ENCODE data around the gene NEMF.
A peak's percentile ranks its signal among the peaks of the same experiment; 100 is the strongest.
"Not testable (repeated sequence)": the region's sequence is repeated elsewhere in the genome, so short reads cannot be mapped to it uniquely, and the experiment has no call there.

Gene NEMF

DNA sequence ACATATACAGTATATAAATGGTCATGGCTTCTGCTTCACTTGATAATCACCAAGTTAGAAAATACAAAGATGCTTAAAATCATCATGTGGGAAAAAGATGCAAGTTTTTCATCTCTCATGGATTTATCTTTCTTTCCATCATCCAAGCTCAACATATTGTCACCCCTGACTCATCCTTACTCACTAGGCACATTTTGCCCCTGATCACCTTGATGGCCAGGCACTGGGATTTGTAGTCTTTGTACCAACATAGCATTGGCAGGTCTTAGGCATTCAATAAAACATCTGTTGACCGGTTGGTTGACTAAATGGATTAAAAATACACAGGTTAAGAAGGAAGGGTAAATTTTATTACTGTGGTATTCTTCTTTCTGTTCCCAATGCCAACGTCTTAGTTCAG, 56.6 kb downstream of the NEMF start:
- FAIRE-seq = no peak

DNA sequence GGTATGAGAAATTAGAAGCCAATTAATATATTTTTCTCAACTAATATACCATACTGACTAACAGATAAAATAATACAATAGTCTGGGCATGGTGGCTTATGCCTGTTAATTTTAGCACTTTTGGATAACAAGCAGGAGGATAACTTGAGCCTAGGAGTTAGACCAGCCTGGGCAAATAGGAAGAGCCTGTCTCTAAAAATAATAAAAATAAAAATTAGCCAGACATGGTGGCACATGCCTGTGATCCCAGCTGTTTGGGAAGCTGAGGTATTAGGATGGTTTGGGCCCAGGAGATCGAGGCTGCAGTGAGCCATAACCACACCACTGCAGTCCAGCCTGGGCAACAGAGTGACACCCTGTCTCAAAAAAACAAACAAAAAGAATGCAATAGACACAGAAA, 60.0 kb downstream of the NEMF start:
- no peak for FAIRE-seq

DNA sequence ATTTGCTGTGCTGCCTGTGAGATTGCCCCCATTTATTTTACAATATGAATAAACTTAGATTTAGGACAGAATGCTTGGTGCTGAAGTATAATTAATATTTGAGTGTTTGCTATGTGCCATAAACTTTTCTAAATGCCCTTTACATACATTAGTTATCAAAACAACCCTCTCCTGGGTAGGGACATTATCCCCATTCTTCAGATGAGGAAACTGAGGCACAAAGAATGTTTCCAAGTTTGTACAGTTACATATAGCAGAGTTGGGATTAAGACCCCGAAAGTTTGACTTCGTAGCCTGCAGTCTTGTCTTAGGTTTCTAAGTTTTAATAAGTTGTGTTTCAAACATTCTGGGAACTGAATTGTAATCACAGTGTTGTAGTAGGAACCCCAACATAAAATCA, 66.3 kb downstream of the NEMF start:
- no peak for FAIRE-seq

DNA sequence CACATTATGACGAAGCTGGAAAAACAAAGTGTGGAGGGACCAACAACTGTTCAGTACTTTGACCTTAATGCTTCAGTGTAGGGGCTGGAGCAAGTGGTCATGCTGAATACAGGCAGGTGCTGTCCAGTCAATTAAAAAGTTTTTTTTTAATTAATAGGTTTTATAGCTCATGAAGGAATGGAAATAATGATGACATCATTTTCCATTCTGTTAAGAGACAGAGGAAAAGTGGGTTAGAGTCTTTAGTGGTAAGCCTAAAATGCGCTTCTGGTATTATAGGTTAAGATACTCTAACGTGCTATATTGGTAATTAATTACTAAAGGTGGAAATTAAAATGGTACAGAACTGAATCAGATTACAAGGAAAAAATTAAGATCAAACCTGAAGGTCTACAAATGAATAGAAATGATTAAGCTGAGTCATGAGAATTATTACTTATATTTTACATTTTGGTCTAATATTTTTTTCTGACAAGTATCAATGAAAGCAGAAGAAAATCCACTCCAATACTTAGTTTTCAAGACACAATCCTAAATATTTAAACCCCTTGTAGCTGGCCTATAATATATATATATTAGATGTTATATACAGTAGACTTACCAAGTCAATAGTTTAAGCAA, 69.1 kb downstream of the NEMF start:
- FAIRE-seq = peak; percentile 62

DNA sequence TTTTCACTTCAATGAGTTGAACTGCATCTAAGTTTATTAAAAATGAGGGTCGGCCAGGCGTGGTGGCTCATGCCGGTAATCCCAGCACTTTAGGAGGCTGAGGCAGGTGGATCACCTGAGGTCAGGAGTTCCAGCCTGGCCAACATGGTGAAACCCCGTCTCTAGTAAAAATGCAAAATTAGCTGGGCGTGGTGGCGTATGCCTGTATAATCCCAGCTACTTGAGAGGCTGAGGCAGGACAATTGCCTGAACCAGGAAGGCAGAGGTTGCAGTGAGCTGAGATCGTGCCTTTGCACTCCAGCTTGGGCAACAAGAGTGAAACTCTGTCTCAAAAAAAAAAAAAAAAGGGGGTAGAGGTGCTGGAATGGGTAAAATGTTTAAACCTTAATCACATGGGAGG, 71.5 kb downstream of the NEMF start:
- FAIRE-seq = not testable (repeated sequence)

DNA sequence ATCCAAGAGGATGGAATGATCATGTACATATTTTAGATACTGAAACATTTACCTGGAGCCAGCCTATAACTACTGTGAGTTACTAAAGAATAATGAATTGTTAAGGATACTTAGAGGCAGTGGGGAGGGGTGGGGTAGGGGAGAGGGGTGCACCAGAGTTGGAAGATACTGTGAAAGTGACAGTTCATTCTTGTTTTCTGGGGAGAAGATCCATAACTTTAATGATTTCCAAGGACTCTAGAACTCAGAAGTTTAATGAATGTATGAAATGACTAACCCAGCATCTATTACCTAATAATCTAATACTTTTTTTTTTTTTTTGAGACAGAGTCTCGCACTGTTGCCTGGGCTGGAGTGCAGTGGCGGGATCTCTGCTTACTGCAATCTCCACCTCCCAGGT, 74.2 kb downstream of the NEMF start:
- FAIRE-seq = no peak

DNA sequence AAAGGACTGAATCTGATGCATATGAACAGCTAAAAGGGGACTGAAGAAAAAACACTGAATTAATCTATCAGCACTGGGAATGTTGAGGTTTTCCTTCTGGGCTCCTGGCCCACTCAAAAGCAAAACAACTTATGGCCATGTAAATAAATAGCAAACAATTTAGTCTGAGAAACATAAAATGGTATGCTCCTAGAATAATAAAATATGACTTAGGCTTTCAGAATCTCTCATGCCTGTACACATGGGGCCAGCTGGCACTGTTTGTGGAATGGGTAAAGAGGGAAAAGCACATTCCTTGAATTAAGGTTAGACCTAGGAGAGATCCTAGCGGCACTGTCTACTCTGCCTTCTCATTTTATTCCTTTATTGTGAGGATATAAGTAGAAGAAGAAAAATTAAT, 78.5 kb downstream of the NEMF start:
- FAIRE-seq = no peak

DNA sequence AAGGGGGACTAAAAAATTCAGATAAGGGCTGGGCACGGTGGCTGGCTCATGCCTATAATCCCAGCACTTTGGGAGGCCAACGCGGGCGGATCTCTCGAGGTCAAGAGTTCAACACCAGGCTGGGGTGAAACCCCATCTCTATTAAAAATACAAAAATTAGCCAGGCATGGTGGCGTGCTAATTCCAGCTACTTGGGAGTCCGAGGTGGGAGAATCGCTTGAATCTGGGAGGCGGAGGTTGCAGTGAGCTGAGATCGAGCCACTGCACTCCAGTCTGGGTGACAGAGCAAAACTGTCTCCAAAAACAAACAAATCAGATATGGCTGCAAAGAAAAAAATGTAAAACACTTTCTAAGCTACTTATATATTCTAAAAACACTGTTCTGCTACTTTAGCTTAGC, 80.9 kb downstream of the NEMF start:
- not testable (repeated sequence) for FAIRE-seq

DNA sequence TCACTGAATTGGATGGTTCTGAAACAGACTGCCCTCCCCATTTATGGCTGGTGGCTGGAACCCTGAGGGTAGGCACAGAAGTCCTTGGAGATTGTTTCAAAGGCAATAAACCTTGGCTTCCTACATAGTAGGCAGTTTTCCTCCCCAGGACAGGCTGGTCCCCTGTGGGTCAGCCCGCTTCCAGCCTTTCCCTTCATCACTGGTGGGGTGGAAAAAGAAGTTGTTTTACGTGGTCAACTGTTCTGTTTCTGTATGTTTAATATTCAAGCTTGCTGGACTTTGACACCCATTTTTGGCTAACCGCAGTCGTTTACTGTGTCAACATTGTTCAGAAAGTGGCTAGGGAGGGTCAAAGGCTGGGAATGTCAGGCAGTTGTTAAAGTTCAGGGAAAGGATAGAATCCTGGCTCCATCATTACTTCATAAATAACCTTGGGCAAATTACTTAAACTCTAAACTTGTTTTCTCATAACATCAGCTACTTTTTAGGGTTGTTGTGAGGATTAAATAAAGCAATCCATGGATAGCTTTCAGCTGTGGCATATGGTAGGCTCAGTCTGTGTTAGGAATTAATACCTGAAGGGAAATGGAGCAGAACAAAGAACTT, 82.3 kb downstream of the NEMF start:
- FAIRE-seq = peak; percentile 74

DNA sequence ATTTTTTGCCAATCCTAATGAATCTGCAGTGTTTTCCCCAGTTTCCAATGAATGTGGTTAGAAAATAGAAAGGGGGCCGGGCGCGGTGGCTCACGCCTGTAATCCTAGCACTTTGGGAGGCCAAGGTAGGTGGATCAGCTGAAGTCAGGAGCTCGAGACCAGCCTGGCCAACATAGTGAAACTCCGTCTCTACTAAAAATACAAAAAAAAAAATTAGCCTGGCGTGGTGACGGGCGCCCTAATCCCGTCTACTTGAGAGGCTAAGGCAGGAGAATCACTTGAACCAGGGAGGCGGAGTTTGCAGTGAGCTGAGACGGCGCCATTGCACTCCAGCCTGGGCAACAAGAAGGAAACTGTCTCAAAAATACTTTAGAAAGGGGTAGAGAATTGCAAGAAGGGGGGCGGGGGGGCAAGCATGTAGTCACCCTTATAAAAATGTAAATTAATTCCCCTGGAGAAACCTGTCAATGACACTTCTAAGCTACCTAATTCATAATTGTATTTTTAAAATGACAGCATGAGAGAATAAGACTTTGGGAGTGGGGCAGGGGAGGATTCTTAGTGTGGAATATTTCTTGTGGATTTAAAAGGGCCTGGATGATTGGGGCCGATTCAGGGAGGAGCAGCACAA, 82.9 kb downstream of the NEMF start:
- FAIRE-seq = no peak

DNA sequence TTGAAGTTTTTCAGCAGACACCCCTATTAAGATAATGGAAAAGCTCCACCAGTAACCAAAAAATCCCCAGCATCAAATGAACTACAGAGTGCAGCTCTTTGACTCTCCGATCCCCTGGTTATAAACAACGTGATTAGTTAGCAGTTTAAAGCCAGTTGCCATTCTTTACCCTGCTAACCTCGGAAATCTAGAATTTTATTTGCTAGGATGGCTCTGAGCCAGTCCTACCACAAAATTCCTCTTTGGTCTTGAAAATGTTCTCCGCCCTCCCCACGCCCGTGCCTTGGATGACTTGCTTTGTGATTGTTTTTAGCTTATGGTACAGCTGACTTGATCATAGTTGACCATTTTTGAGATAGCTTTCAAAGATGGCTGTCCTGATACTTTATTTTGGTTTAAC, 83.4 kb downstream of the NEMF start:
- FAIRE-seq = no peak

DNA sequence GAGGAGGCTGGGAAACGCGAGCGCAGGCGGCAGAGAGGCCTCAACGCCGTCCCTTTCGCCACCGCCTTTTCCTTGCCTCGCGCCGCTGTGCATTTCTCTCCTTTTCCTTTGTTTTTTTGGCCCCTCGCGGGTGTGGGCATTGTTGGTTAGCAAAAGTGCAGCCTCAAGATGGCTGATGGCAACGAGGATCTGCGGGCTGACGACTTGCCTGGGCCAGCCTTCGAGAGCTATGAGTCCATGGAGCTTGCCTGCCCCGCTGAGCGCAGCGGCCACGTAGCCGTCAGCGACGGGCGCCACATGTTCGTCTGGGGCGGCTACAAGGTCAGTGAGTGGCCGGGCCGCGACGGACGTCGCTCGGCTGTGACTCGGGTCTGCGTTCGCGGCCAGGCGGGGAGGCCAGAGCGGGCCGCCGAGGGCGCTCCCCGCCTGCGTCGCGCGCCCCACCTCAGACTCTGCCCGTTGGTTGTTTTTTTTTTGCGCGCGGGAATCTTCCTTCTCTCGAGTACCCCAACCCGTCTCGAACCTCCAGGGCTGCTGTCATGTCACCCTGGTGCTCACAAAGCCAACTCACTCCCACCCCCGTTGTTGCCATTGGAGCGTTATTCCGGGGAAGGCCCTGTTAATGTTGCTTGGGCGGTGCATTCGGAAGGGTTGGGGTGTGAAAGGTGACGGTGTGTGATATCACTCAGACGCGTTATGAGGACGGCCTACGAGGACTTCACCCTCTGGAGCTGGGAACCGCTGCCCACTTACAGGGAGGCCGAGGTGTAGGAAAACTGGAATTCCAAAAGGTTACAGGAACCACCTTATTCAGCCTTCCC, 84.1 kb downstream of the NEMF start:
- FAIRE-seq = no peak

DNA sequence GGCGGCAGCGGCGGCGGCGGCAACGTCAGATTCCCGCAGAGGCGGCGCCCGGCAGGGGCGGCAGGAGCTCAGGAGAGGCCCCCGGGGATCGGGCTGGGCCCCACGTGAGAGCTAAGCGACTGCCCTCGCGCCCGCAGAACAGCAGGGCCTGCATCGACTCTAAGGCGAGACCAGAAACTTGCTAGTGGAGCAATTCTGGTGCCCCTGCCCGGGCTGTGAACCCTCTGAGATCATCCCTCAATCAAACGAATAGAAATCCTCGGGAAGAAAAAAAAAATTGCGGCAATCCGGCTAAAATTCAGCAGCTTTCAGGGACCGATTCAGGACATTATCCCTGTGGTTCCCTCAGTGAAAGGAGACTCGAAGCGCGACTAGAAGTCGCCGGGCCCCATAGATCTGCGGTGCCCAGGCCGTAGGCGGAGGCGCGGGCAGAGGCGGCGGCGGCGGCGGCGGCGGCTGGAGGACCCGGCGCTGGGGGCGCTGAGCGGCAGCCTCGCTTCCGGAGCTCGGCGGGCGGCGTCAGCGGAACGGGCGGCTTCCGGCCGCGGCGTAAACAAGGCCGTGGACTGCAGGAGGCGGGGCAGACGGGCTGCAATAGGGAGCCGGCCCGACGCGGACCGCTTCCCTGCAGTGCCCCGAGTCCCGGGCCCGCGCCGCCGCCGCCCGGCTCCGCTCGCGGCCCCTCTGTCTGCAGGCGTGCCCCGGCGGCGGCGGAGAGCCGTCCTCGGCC, 84.9 kb downstream of the NEMF start, which contains the start of gene KLHDC2:
Gene KLHDC2, plus strand, starts transcription at position 583 of the 730 bp plus-strand sequence. CDS start 316 bp downstream, outside the sequence.
- FAIRE-seq = no peak

DNA sequence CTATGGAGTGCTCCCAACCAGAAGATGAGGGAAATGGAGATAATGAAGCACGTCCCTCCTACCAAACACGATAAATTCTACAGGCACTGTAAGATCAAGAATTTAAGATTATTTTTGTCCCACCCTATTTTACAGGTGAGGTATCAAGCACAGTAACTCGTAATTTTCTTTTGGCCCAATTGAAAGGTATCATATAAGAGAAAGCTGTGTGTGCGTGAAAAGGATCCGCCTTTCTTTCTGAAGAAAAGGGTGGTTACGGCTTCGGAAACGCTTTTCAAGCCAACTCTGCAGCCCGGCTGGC, 85.4 kb downstream of the NEMF start:
- peak; percentile 79 for FAIRE-seq

DNA sequence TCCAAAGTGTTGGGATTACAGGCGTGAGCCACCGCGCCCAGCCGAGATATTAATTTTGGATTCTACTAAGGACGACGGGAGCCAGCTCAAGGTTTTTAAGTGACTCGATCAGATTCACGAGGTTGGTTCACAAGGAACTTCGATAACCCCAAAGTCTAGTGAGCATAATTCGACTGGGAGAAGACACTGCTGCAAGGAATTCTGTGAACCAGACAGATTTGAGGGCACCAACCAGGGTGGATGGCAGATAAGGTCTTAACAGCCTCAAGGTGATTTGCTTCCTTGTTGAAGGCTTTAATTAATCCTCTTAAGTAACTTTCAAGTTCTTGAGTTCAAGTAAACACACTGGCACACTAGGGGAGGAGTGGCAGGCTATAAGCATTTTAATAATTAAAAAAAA, 85.7 kb downstream of the NEMF start:
- no peak for FAIRE-seq

DNA sequence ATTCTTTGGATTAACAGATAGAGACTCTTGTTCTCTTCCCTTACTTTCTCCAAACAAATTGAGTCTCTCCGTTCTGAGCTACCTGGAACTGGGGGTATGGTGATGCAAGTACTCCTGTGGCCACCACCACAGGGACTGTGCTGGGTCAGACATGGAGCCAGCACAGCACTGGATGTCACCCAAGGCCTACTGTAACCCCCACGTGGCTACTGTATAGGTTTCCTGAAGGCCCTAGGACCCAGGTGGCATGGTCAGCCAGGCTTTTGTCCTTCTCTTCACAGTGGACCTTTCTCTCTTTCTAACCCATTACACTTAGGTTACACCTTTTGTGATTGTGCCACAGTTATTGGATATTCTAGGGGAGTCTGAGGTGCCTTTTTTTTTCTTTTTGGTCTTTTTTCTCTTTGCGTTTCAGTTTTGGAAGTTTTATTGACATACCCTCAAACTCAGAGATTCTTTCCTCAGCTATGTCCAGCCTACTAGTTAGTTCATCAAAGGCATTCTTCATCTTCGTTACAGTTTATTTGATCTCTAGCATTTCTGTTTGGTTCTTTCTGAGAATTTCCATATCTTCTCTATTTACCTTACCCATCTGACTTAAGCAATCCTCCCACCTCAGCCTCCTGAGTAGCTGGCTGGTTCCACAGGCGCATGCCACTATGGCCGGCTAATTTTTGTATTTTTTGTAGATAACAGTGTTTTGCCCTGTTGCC, 90.6 kb downstream of the NEMF start:
- no peak for FAIRE-seq

DNA sequence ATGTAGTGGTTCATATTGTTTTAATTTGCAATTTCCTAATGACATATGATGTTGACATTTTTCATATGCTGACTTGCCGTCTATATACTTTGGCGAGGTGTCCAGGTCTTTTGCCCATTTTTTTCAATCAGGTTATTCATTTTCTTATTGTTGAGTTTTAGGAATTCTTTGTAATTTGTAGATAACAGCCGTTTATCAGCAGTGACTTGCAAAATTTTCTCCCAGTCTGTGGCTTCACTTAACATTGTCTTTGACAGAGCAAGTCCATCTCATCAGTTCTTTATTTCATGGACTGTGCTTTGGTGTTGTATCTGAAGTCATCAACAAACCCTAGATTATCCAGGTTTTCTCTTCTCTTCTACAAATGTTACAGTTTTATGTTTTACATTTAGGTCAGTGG, 97.2 kb downstream of the NEMF start:
- FAIRE-seq = no peak

DNA sequence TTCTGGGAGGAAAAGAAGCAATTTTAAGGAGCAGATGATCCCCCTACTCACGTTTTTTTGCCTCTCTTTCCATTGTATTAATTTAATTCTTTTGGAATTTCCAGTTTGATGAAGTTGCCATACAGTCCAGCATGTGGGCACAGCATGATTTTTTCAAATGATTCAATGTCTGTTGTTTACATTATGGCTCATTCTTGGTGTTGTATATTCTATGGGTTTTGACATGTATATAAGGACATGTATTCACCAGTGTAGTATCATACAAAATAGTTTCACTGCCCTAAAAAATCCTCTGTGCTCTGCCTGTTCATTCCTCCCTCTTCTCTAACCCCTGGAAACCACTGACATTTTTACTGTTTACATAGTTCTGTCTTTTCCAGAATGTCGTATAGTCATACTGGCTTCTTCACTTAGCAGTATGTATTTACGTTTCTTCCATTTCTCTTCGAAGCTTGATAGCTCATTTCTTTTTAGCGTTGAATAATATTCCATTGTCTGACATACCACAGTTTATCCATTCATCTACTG, 98.0 kb downstream of the NEMF start:
- no peak for FAIRE-seq

DNA sequence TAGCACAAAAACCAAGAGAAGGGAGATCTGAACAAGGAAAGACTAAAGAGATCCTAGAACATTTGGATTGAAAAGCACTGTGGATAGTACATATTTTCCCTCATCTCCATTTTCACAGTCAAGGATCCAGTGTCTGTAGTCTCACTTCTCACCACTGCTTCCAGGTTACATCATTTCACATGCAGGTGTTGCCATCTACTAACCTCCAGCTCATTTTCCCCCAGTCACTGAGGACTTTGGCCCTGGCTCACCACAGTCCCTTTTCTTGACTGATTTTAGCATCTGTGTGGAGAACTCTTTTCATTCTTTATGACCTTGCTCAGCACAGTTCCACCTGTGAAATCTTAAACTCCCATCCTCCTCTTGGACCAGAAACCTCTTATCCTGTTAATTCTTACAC, 106.1 kb downstream of the NEMF start:
- FAIRE-seq = not testable (repeated sequence)

DNA sequence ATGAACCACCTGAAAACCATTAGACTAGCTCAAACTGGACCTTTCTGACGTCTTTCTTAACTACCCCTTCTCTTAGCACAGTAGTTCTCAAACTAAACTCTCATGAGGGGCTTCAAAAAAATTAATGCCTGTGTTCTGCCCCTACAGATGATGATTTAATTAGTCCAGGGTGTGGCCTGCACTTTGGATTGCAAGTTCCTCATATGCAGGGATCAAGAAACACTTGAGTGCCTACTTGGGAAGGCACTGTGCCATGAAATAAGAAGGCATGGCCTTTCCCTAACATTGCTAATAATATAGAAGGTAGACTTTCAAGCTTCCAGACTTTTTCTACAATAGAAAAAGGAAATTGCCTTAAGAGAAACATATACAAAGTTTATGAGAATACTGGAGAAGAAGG, 107.4 kb downstream of the NEMF start:
- no peak for FAIRE-seq

DNA sequence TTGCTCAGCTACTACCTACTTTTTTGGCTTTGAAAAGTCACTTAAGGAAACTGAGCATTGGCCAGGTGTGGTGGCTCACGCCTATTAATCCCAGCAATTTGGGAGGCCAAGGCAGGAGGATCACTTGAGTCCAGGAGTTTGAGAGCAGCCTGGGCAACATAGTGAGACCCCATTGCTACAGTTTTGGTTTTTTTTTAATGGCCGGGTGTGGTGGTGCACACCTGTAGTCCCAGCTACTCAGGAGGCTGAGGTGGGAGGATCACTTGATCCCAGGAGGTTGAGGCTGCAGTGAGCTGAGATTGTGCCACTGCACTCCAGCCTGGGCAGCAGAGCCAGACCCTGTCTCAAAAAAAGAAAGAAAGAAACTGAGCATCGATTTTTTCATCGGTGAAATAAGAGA, 116.9 kb downstream of the NEMF start:
- not testable (repeated sequence) for FAIRE-seq

DNA sequence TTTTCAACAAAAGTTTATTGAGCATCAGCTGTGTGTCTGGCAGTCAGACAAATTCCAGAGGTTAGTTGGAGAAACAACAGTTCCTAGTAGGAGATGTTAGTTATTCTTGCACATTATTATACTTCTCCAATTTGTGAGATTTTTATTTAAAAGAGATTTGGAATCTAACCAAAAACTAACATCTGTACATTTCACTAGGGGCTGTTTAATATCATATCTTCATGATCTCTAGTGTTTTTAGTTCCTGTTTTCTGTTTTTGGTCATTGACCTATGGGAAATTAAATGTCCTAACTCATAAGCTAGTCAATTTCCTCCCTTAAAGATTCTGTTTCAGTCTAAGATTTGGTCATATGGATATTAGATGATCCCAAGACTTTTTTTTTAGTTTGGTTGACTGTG, 118.8 kb downstream of the NEMF start:
- no peak for FAIRE-seq
